Activated T-cell treated with anti-CD3 and anti-CD28 coated beads, Interleukin-2, amount 50 U/mL, for 72 hours (primary cell): ENCODE measurements around the gene STAT5A. TPM values are rescaled to one million over a fixed set of nuclear protein-coding genes. Genes with fewer than 3 reads are reported as not detected.
"Not testable (repeated sequence)": the region's sequence is repeated elsewhere in the genome, so short reads cannot be mapped to it uniquely, and the experiment has no call there.

Source experiments
- ATAC-seq, 2 donors: fragments of 150-1000 bp; cut with Tn5 transposase; replicated peaks in 1 of 2; 2 replicates each; pipeline ENCODE4 v1.10.0; 2021; ENCODE audit warnings: moderate library complexity in 2 of 2, mild to moderate bottlenecking in 1 of 2
- DNase-seq, 2 donors: peaks; one replicate each; pipeline ENCODE4 v3.0.0; 2021 to 2022; ENCODE audit warnings: mixed read lengths in 1 of 2
- H3K27ac Mint-ChIP-seq: one replicate; pipeline ENCODE4 v1.8.0; 2022; ENCODE audit warnings: mild to moderate bottlenecking, moderate library complexity, mixed read lengths
- H3K27me3 Mint-ChIP-seq: one replicate; pipeline ENCODE4 v1.8.0; 2022; ENCODE audit warnings: low read depth, mixed read lengths
- H3K36me3 Mint-ChIP-seq, 2 donors: one replicate each; pipeline ENCODE4 v1.8.0; 2022; ENCODE audit warnings: mixed read lengths in 2 of 2, mild to moderate bottlenecking in 1 of 2; ENCODE audit not compliant: insufficient read depth in 2 of 2
- H3K4me1 Mint-ChIP-seq: one replicate; pipeline ENCODE4 v1.8.0; 2022; ENCODE audit warnings: low read depth, mixed read lengths
- H3K4me3 Mint-ChIP-seq, 2 donors: one replicate each; pipeline ENCODE4 v1.8.0; 2022; ENCODE audit warnings: mild to moderate bottlenecking in 2 of 2, mixed read lengths in 2 of 2, moderate library complexity in 2 of 2
- H3K9me3 Mint-ChIP-seq, 2 donors: one replicate each; pipeline ENCODE4 v1.8.0; 2022; ENCODE audit warnings: mixed read lengths in 2 of 2
- total RNA-seq, 2 donors: library from RNA; stranded (reverse); gene quantifications; one replicate each; pipeline ENCODE4 v1.2.3, GENCODE V29; 2022

Gene STAT5A
- total RNA-seq = 100 to 1,000 TPM; 243 to 264 TPM

DNA sequence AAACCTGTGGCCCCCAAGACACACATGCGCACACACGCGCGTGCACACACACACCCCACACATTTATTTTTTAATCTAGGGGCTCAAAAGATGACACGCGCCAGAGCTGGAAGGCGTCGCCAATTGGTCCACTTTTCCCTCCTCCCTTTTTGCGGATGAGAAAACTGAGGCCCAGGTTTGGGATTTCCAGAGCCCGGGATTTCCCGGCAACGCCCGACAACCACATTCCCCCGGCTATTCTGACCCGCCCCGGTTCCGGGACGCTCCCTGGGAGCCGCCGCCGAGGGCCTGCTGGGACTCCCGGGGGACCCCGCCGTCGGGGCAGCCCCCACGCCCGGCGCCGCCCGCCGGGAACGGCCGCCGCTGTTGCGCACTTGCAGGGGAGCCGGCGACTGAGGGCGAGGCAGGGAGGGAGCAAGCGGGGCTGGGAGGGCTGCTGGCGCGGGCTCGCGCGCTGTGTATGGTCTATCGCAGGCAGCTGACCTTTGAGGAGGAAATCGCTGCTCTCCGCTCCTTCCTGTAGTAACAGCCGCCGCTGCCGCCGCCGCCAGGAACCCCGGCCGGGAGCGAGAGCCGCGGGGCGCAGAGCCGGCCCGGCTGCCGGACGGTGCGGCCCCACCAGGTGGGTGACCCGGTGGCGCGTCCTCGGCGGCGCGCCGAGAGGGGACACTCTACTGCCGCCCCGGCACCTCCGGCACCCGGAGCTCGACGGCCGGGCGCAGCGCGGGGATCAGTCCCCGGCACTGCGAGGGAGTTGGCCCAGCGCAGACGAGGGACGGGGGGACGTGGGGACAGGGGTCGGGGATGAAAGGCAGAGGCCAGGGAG lies at the start of gene STAT5A:
Gene STAT5A, plus strand, starts transcription at position 522 of the 826 bp plus-strand sequence. CDS start 914 bp downstream, outside the sequence.
- Mint-ChIP-seq H3K4me1 (peaks cover 85% of the 10 kb centered on the region), H3K36me3 (peaks cover 20 to 30% of the 10 kb centered on the region in 2 donors)

DNA sequence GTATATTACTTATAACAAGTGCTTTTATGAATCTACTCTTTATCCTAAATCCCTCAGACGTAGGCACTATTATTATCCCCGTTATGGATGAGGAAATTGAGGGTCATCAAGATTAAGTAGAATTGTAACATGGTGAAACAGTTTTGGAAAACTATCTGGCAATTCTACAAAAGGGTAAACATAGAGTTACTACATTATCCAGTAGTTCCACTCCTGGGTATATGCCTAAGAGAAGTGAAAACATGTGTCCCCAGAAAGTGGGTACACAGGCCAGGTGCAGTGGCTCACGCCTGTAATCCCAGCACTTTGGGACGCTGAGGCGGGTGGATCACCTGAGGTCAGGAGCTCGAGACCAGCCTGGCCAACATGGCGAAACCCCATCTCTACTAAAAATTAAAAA lies 48.7 kb upstream of the STAT5A start:
- H3K4me3 Mint-ChIP-seq, DNase-seq, H3K27me3 Mint-ChIP-seq, ATAC-seq, H3K36me3 Mint-ChIP-seq, H3K9me3 Mint-ChIP-seq, H3K27ac Mint-ChIP-seq: not testable (repeated sequence)
- H3K4me1 Mint-ChIP-seq = peaks cover 54% of the 10 kb centered on the region

More for the DNA sequence above, at the start of gene STAT5A:
- H3K9me3 Mint-ChIP-seq = no peaks in the 10 kb centered on the region
- H3K4me3 Mint-ChIP-seq = peak within 1 kb of the TSS; percentile 91 to 97
- peak; percentile 69 to 76 for ATAC-seq
- H3K27me3 Mint-ChIP-seq = no peaks in the 10 kb centered on the region
- peak within 1 kb of the TSS; percentile 98 for H3K27ac Mint-ChIP-seq
- peak; percentile 83 for DNase-seq

DNA sequence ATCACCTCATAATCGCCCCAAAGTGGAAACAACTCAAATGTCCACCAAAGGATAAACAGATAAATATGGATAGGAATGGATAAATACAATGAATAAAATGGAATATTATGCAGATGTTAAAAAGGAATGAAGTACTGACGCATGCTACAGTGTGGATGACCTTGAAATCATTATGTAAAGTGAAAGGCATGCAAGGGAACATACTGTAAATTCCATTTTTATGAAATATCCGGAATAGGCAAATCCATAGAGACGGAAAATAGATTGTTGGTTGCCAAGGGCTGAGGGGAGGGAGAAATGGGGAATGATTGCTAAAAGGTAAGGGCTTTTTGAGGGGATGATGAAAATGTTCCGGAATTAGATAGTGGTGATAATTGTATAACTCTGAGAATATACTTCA lies 48.1 kb upstream of the STAT5A start:
- DNase-seq = no peak
- no peak overlapping the region for H3K4me3 Mint-ChIP-seq
- H3K27me3 Mint-ChIP-seq = no peaks in the 10 kb centered on the region
- peaks cover 49% of the 10 kb centered on the region for H3K4me1 Mint-ChIP-seq
- peaks cover 0 to 4% of the 10 kb centered on the region in 2 donors for H3K36me3 Mint-ChIP-seq
- ATAC-seq = no peak
- H3K27ac Mint-ChIP-seq = no peak overlapping the region
- no peaks in the 10 kb centered on the region for H3K9me3 Mint-ChIP-seq

GRCh38 chr17:42240863-42241262 lies 47.4 kb upstream of the STAT5A start:
- not testable (repeated sequence) for DNase-seq, H3K9me3 Mint-ChIP-seq, H3K27me3 Mint-ChIP-seq, ATAC-seq, H3K36me3 Mint-ChIP-seq, H3K4me3 Mint-ChIP-seq
- Mint-ChIP-seq H3K4me1 (peaks cover 51% of the 10 kb centered on the region), H3K27ac (peak overlapping the region; percentile 54)

- H3K27ac Mint-ChIP-seq = peak overlapping the region; percentile 15
- ATAC-seq (no peak), DNase-seq (no peak)
- no peaks in the 10 kb centered on the region for H3K9me3 Mint-ChIP-seq
- H3K4me3 Mint-ChIP-seq = no peak overlapping the region
- H3K27me3 Mint-ChIP-seq = no peaks in the 10 kb centered on the region
- H3K36me3 Mint-ChIP-seq = peaks cover 0 to 5% of the 10 kb centered on the region in 2 donors
- peaks cover 55% of the 10 kb centered on the region for H3K4me1 Mint-ChIP-seq
These were observed 46.4 kb upstream of the STAT5A start for GRCh38 chr17:42241871-42242270.

- H3K9me3 Mint-ChIP-seq = no peaks in the 10 kb centered on the region
- peaks cover 68% of the 10 kb centered on the region for H3K4me1 Mint-ChIP-seq
- no peaks in the 10 kb centered on the region for H3K27me3 Mint-ChIP-seq
- peak overlapping the region; percentile 34 for H3K27ac Mint-ChIP-seq
- no peak overlapping the region for H3K4me3 Mint-ChIP-seq
- DNase-seq (no peak), ATAC-seq (no peak)
- H3K36me3 Mint-ChIP-seq = peaks cover 0 to 9% of the 10 kb centered on the region in 2 donors
These were observed 44.8 kb upstream of the STAT5A start for GRCh38 chr17:42243493-42243982.

DNA sequence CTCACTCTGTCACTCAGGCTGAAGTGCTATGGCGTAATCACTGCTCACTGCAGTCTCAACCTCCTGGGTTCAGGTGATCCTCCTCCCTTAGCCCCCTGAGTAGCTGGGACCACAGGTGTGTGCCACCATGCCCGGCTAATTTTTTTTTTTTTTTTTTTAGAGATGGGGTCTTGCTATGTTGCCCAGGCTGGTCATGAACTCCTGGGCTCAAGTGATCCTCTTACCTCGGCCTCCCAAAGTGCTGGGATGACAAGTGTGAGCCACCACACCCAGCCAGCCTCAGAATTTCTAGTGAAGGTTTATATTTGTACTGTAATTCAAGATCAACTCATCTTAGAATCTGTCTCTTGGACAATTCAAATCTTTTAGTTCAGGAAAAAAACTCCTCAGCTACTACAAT lies 44.2 kb upstream of the STAT5A start:
- not testable (repeated sequence) for H3K27me3 Mint-ChIP-seq, DNase-seq, H3K4me3 Mint-ChIP-seq, ATAC-seq, H3K9me3 Mint-ChIP-seq
- Mint-ChIP-seq H3K27ac (peak overlapping the region; percentile 15), H3K36me3 (peaks cover 3 to 14% of the 10 kb centered on the region in 2 donors), H3K4me1 (peaks cover 70% of the 10 kb centered on the region)

DNA sequence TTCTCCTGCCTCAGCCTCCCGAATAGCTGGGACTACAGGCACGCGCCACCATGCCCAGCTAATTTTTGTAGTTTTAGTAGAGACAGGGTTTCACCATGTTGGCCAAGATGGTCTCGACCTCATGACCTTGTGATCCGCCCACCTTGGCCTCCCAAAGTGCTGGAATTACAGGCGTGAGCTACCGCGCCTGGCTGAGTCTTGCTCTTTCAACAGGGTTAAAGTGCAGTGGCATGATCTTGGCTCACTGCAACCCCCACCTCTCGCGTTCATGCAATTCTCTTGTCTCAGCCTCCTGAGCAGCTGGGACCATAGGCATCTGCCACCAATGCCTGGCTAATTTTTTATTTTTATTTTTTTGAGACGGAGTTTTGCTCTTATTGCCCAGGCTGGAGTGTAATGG lies 43.1 kb upstream of the STAT5A start:
- H3K9me3 Mint-ChIP-seq, H3K4me3 Mint-ChIP-seq, H3K27me3 Mint-ChIP-seq, DNase-seq, H3K27ac Mint-ChIP-seq, ATAC-seq: not testable (repeated sequence)
- Mint-ChIP-seq H3K36me3 (peaks cover 3 to 15% of the 10 kb centered on the region in 2 donors), H3K4me1 (peaks cover 73% of the 10 kb centered on the region)

- Mint-ChIP-seq H3K27me3 (no peaks in the 10 kb centered on the region), H3K36me3 (peaks cover 3 to 14% of the 10 kb centered on the region in 2 donors), H3K27ac (peak overlapping the region; percentile 99), H3K4me1 (peaks cover 78% of the 10 kb centered on the region), H3K9me3 (no peaks in the 10 kb centered on the region), H3K4me3 (peak overlapping the region; percentile 92 to 96)
- peak in 1 of 2 donors; percentile 26 for ATAC-seq
- DNase-seq = peak in 1 of 2 donors; percentile 26
These were observed 41.8 kb upstream of the STAT5A start for GRCh38 chr17:42246515-42246914.

DNA sequence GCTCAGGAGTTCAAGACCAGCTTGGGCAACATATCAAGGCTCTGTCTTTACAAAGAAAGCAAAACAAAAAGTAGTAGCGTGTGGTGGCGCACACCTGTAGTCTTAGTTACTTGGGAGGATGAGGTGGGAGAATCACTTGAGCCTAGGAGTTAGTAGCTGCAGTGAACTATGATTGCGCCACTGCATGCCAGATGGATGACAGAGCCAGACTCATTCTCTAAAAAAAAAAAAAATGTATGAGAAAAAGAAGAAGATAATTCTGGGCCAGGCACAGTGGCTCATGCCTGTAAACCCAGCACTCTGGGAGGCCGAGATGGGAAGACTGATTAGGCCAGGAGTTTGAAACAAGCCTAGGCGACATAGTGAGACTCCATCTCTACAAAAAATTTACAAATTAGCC lies 40.6 kb upstream of the STAT5A start:
- peaks cover 80% of the 10 kb centered on the region for H3K4me1 Mint-ChIP-seq
- no peaks in the 10 kb centered on the region for H3K27me3 Mint-ChIP-seq
- peak overlapping the region; percentile 92 to 96 for H3K4me3 Mint-ChIP-seq
- H3K9me3 Mint-ChIP-seq = no peaks in the 10 kb centered on the region
- DNase-seq (no peak), ATAC-seq (no peak)
- H3K36me3 Mint-ChIP-seq = peaks cover 3 to 14% of the 10 kb centered on the region in 2 donors
- peak overlapping the region; percentile 99 for H3K27ac Mint-ChIP-seq

DNA sequence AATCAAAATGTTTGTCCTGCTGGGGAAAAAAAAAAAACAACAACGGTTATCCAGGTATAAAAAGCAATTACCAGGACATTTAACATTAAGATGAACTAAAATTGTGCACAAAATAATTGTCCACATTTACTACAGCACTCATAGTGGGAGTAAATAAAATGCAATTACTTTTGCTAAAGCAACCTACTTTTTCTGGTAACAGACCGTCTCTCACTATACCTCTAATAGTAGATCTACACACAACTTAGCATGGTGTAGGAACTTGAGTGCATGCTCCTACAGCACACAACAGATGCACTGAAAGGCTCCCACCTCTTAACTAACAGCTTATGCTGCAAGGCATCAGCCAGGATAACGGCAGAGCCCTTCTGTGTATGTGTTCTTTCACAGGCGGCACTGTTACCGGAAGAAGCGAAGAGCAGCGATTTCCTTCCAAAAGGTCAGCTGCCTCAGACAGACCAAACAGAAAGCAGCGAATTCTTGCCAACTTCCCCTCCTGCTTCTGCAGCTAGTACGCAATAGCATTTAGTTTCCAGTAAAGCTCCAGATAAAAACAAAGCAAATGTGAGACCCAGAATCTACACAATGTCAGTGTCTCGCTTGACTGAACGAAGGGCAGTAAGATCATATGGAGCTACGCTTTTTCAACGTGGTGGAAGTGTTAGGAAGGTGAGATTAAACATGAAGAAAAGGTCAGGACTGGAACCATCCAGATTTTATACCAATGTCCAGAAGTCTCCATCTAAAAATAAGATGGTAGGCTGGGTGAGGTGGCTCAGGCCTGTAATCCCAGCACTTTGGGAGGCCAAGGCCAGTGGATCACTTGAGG lies 39.7 kb upstream of the STAT5A start:
- peak; percentile 76 to 77 for ATAC-seq
- H3K4me3 Mint-ChIP-seq = peak overlapping the region; percentile 92 to 96
- H3K4me1 Mint-ChIP-seq = peaks cover 85% of the 10 kb centered on the region
- DNase-seq = peak; percentile 79 to 80
- H3K36me3 Mint-ChIP-seq = peaks cover 3 to 14% of the 10 kb centered on the region in 2 donors
- H3K27me3 Mint-ChIP-seq = no peaks in the 10 kb centered on the region
- no peaks in the 10 kb centered on the region for H3K9me3 Mint-ChIP-seq
- peak overlapping the region; percentile 99 for H3K27ac Mint-ChIP-seq

- Mint-ChIP-seq H3K36me3 (peaks cover 3 to 13% of the 10 kb centered on the region in 2 donors), H3K27ac (peak overlapping the region; percentile 99), H3K4me3 (peak overlapping the region; percentile 92 to 96), H3K27me3 (no peaks in the 10 kb centered on the region), H3K9me3 (no peaks in the 10 kb centered on the region), H3K4me1 (peaks cover 88% of the 10 kb centered on the region)
- ATAC-seq (peak; percentile 50 to 62), DNase-seq (peak; percentile 55 to 59)
These were observed 38.4 kb upstream of the STAT5A start for GRCh38 chr17:42249681-42250446.
